Activated T-cell treated with anti-CD3 and anti-CD28 coated beads, Interleukin-2, amount 50 U/mL, for 24 hours (primary cell): Measurements from ENCODE around the gene CTNNA3.

Source experiments
- DNase-seq: peaks from one replicate; pipeline ENCODE4 v3.0.0-alpha.2; 2020
- H3K27ac Mint-ChIP-seq: 2 replicates; pipeline ENCODE4 v1.8.0; 2020; ENCODE audit warnings: mild to moderate bottlenecking, mixed read lengths
- H3K27me3 Mint-ChIP-seq: 2 replicates; pipeline ENCODE4 v1.8.0; 2020; ENCODE audit warnings: mixed read lengths
- H3K36me3 Mint-ChIP-seq: 2 replicates; pipeline ENCODE4 v1.8.0; 2020; ENCODE audit warnings: low read depth, mixed read lengths
- H3K4me1 Mint-ChIP-seq: 2 replicates; pipeline ENCODE4 v1.8.0; 2020; ENCODE audit warnings: low read depth, mixed read lengths
- H3K4me3 Mint-ChIP-seq: 2 replicates; pipeline ENCODE4 v1.8.0; 2020; ENCODE audit warnings: mild to moderate bottlenecking, moderate library complexity, mixed read lengths
- H3K9me3 Mint-ChIP-seq: 2 replicates; pipeline ENCODE4 v1.8.0; 2020; ENCODE audit warnings: mixed read lengths

The CTNNA3 gene

GRCh38 chr10:66176772-66177171 lies 1519.2 kb downstream of the CTNNA3 start:
- Mint-ChIP-seq H3K27me3 (no peaks in the 10 kb centered on the region), H3K4me3 (no peak overlapping the region), H3K9me3 (no peaks in the 10 kb centered on the region), H3K4me1 (peaks cover 2% of the 10 kb centered on the region), H3K27ac (no peak overlapping the region), H3K36me3 (no peaks in the 10 kb centered on the region)
- DNase-seq = no peak

DNA sequence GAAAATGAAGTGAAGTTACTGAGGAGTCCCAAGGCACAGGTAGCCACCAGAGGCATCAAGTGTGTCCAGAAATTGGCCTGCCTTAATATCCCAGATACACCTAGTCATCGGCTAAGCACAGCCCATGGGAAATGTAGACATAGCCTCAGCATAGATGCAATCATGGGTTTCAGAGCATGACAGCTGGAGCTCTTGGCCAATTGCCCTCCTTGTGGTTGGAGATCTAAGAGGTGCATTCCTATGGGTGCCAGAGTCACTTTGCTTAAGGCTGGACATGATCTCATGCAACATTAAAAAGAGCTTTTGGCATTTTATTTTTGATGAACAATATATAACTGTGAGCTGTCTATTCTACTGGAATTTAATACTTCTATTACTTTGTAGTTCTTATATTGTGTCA lies 1528.2 kb downstream of the CTNNA3 start:
- DNase-seq = no peak
- Mint-ChIP-seq H3K4me1 (no peaks in the 10 kb centered on the region), H3K4me3 (no peak overlapping the region), H3K27me3 (peaks cover 3% of the 10 kb centered on the region), H3K27ac (no peak overlapping the region), H3K36me3 (no peaks in the 10 kb centered on the region), H3K9me3 (no peaks in the 10 kb centered on the region)

- H3K27me3 Mint-ChIP-seq = no peaks in the 10 kb centered on the region
- H3K36me3 Mint-ChIP-seq = no peaks in the 10 kb centered on the region
- H3K4me3 Mint-ChIP-seq = no peak overlapping the region
- H3K4me1 Mint-ChIP-seq = no peaks in the 10 kb centered on the region
- no peak overlapping the region for H3K27ac Mint-ChIP-seq
- H3K9me3 Mint-ChIP-seq = peaks cover 2% of the 10 kb centered on the region
- DNase-seq = no peak
Observed at GRCh38 chr10:66162560-66163143, 1533.3 kb downstream of the CTNNA3 start.

DNA sequence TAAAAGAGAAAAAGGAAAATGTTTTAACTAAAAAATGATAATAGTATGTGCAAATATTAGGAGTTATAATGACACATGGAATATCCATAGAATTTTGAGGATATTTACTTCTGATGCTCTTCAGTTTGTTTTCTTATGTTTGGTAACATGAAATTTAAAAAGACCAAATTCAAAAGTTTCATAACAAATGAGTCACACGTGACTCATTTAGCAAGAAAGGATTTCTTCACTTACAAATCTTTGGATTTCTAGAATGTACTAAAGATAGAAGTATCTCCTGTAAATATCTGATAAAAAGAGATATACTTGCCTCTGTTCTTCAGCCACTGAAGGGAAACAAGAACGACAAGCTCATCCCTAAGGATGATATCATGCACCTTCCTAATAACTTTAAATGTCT lies 1544.6 kb downstream of the CTNNA3 start:
- Mint-ChIP-seq H3K36me3 (no peaks in the 10 kb centered on the region), H3K4me3 (no peak overlapping the region), H3K4me1 (no peaks in the 10 kb centered on the region), H3K9me3 (no peaks in the 10 kb centered on the region), H3K27me3 (no peaks in the 10 kb centered on the region), H3K27ac (no peak overlapping the region)
- DNase-seq = no peak

DNA sequence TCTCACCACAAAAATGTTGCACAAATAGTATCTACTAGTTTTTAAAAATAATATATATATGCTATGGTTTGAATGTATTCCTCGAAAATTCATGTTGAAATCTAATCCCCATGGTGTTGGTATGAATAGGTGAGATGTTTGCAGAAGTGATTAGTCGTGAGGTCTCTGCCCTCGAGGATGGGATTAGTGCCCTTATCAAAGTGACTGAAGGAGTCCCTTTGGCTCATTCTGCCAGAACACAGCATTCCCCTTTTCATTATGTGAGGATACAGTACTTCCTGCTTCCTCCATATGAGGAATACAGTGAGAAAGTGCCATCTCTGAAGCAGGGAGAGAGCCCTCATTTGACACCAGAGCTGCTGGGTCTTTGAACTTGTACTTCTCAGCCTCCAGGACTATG lies 1547.7 kb downstream of the CTNNA3 start:
- Mint-ChIP-seq H3K27me3 (no peaks in the 10 kb centered on the region), H3K4me3 (no peak overlapping the region), H3K9me3 (no peaks in the 10 kb centered on the region), H3K36me3 (no peaks in the 10 kb centered on the region), H3K27ac (no peak overlapping the region), H3K4me1 (no peaks in the 10 kb centered on the region)
- no peak for DNase-seq

GRCh38 chr10:66144016-66144415 lies 1552.0 kb downstream of the CTNNA3 start:
- H3K4me3 Mint-ChIP-seq = no peak overlapping the region
- H3K4me1 Mint-ChIP-seq = no peaks in the 10 kb centered on the region
- H3K27me3 Mint-ChIP-seq = no peaks in the 10 kb centered on the region
- H3K27ac Mint-ChIP-seq = no peak overlapping the region
- no peaks in the 10 kb centered on the region for H3K9me3 Mint-ChIP-seq
- no peaks in the 10 kb centered on the region for H3K36me3 Mint-ChIP-seq
- no peak for DNase-seq

- H3K27ac Mint-ChIP-seq = no peak overlapping the region
- no peak overlapping the region for H3K4me3 Mint-ChIP-seq
- H3K9me3 Mint-ChIP-seq = peaks cover 2% of the 10 kb centered on the region
- H3K36me3 Mint-ChIP-seq = no peaks in the 10 kb centered on the region
- no peak for DNase-seq
- H3K4me1 Mint-ChIP-seq = no peaks in the 10 kb centered on the region
- no peaks in the 10 kb centered on the region for H3K27me3 Mint-ChIP-seq
Observed at GRCh38 chr10:66102756-66103155, 1593.2 kb downstream of the CTNNA3 start.

DNA sequence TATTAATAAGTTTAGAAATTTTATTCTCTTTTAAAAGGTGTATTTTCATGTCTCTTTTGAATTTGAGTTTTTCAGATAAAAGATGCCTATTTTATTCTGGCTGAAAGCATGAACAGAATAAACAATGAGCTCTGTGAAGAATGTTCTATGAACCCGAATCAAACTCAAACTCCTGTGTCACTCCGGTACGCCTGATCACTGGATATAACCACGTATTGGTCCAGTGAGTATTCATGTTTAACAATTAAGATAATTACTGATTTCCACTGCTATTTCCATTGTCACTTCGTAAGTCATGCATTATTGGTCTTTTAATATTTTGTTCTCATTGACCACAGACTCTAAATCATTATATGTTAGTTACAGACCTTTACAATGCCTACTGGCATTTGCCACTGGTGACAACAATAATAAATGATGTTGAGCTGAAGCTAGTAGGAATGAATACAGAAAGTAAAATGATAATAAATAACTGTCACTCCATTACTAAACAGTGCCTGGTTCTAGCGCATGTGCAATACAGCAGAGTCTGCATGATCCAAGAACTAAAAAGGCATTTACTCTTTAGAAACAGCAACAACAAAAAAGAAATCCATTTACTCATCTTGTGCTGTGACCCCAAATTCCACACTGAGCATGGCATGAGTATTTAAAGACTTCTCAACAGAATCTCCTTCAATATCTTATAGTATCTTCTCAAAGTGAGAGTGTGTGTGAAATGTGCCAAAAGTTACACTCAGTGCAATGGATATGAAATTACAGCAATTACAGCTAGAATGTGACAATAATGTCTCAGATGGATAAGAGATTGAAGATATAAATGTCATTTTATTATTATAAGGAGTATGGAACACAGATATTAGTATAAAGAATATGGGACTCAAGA lies 1597.2 kb downstream of the CTNNA3 start:
- Mint-ChIP-seq H3K36me3 (no peaks in the 10 kb centered on the region), H3K27ac (no peak overlapping the region), H3K4me1 (no peaks in the 10 kb centered on the region), H3K27me3 (no peaks in the 10 kb centered on the region), H3K9me3 (peaks cover 2% of the 10 kb centered on the region), H3K4me3 (no peak overlapping the region)
- no peak for DNase-seq

DNA sequence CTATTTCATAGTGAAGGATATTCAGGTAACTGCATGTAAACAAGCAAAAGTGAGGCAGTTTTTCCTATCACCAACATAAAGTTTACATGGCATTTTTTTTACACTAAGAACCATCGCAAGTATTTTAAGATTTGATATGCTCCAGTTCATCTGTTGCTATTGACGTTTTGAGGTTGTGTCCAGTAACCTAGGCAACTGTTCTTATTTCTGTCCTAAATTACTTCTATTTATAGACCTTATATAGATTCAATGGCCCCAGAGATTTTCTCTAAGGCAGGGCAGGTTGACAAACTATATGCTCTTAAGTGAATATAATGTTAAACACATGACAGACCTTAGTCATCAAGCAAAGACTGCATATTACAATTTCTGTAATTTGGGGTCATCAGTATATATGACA lies 1600.4 kb downstream of the CTNNA3 start:
- Mint-ChIP-seq H3K27ac (no peak overlapping the region), H3K4me3 (no peak overlapping the region), H3K9me3 (peaks cover 2% of the 10 kb centered on the region), H3K27me3 (no peaks in the 10 kb centered on the region), H3K4me1 (no peaks in the 10 kb centered on the region), H3K36me3 (no peaks in the 10 kb centered on the region)
- no peak for DNase-seq

- H3K9me3 Mint-ChIP-seq = peaks cover 2% of the 10 kb centered on the region
- no peaks in the 10 kb centered on the region for H3K4me1 Mint-ChIP-seq
- no peak for DNase-seq
- H3K36me3 Mint-ChIP-seq = no peaks in the 10 kb centered on the region
- H3K4me3 Mint-ChIP-seq = no peak overlapping the region
- no peak overlapping the region for H3K27ac Mint-ChIP-seq
- no peaks in the 10 kb centered on the region for H3K27me3 Mint-ChIP-seq
Observed at GRCh38 chr10:66085906-66086305, 1610.1 kb downstream of the CTNNA3 start.

DNA sequence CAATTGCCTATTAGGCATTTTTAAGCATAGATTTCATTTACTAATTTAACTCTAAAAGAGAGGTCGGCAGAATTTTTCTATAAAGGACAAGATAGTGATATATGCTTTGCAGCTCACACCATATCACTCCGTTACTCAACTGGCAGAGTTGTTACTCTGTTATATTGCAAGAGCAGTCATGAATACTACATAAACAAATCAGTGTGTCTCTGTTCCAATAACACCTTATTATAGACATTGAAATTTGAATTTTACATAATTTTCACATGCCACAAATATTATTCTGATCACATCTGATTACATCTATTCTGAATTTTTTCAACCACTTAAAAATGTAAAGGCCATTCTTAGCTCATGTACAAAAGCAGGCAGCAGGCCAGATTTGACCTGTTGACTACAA lies 1624.1 kb downstream of the CTNNA3 start:
- no peaks in the 10 kb centered on the region for H3K36me3 Mint-ChIP-seq
- H3K27ac Mint-ChIP-seq = no peak overlapping the region
- no peaks in the 10 kb centered on the region for H3K4me1 Mint-ChIP-seq
- no peaks in the 10 kb centered on the region for H3K9me3 Mint-ChIP-seq
- H3K4me3 Mint-ChIP-seq = no peak overlapping the region
- no peak for DNase-seq
- H3K27me3 Mint-ChIP-seq = no peaks in the 10 kb centered on the region

DNA sequence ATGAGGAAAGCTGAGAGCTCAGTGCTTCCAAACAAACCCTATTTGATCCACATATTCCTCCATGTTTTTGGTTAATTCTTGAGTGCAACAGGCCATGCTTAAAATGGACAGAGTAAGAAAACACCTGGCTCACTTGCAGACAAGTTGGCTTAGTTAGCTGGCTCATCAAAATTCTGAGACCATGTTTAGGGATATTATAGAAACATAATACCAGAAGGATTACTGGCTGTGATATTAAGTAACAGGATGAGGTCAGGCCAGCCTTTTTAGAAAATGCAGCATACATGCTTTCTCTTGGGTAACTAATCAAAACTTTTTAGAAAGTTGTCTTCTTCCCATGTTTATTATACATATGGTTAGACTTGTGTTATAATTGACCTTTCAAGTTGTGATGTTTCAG lies 1637.4 kb downstream of the CTNNA3 start:
- Mint-ChIP-seq H3K36me3 (no peaks in the 10 kb centered on the region), H3K27me3 (no peaks in the 10 kb centered on the region), H3K4me3 (no peak overlapping the region), H3K9me3 (peaks cover 19% of the 10 kb centered on the region), H3K4me1 (no peaks in the 10 kb centered on the region), H3K27ac (no peak overlapping the region)
- DNase-seq = no peak

DNA sequence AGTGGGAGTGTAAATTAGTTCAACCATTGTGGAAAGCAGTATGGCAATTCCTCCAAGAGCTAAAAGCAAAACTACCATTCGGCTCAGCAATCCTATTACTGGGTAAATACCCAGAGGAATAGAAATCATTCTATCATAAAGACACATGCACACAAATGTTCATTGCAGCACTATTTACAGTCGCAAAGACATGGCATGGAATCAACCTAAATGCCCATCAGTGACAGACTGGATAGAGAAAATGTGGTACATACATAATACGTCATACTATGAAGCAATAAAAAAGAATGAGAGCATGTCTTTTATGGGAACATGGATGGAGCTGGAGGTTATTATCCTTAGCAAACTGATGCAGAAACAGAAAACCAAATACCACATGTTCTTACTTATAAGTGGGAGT lies 1646.7 kb downstream of the CTNNA3 start:
- no peak overlapping the region for H3K27ac Mint-ChIP-seq
- H3K4me1 Mint-ChIP-seq = no peaks in the 10 kb centered on the region
- no peaks in the 10 kb centered on the region for H3K27me3 Mint-ChIP-seq
- DNase-seq = no peak
- peaks cover 18% of the 10 kb centered on the region for H3K9me3 Mint-ChIP-seq
- no peaks in the 10 kb centered on the region for H3K36me3 Mint-ChIP-seq
- no peak overlapping the region for H3K4me3 Mint-ChIP-seq

DNA sequence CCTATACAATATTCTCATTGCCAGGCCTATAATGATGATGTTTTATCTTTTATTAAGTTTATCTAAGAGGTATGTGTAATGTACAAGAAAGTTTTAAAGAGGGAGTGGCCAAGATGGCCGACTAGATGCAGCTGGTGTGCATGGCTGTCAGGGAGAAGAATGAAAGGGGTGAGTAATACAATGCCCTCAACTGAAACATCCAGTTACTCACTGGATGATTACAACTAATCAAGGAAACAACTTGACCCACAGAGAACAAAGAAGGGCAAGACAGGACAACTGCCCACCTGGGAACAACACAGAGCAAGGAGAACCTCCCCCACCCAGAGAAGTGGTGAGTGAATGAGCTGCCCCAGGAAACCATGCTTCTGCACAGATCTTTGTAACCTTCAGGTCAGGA lies 1650.1 kb downstream of the CTNNA3 start:
- DNase-seq = no peak
- H3K27me3 Mint-ChIP-seq = no peaks in the 10 kb centered on the region
- peaks cover 23% of the 10 kb centered on the region for H3K9me3 Mint-ChIP-seq
- no peak overlapping the region for H3K27ac Mint-ChIP-seq
- H3K4me1 Mint-ChIP-seq = no peaks in the 10 kb centered on the region
- no peak overlapping the region for H3K4me3 Mint-ChIP-seq
- H3K36me3 Mint-ChIP-seq = no peaks in the 10 kb centered on the region

- DNase-seq = no peak
- Mint-ChIP-seq H3K27ac (no peak overlapping the region), H3K4me1 (no peaks in the 10 kb centered on the region), H3K9me3 (peaks cover 16% of the 10 kb centered on the region), H3K27me3 (no peaks in the 10 kb centered on the region), H3K4me3 (no peak overlapping the region), H3K36me3 (no peaks in the 10 kb centered on the region)
Observed at GRCh38 chr10:66041771-66042170, 1654.2 kb downstream of the CTNNA3 start.
